GM18861 (cell line): ENCODE results near the gene DAB2IP.
"Not testable (repeated sequence)": the region's sequence is repeated elsewhere in the genome, so short reads cannot be mapped to it uniquely, and the experiment has no call there.

Experiments used
- ATAC-seq: cut with Tn5 transposase; IDR thresholded peaks from one replicate; pipeline ENCODE4 v1.9.1; 2021; ENCODE audit not compliant: unreplicated experiment

Gene DAB2IP

GRCh38 chr9:121651295-121652020 is at the start of gene DAB2IP:
DAB2IP (plus strand) TSS chr9:121651634; CDS start chr9:121651776, 142 bp downstream.
- no peak for ATAC-seq

DNA sequence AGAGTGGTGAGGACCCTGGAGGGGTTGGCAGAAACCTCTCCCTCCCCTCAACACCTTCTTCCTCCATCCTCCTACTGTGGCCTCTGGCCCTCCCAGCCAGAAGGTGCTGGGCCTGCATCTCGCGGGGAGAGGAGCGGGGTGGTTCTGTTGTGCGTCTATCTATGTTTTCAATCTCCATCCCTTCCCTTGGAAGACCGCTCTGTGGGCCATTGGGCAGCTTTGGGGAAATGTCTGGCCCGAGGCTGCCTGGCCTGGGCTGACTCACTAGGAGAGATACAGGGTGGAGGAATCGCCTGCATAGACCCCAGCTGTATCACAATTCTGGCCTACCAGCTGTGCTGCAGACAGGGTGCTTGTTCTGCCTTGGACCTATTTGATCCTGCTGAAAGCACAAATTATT is 48.4 kb upstream of the DAB2IP start:
- ATAC-seq = no peak

- no peak for ATAC-seq
Measured at GRCh38 chr9:121604242-121604641, 47.2 kb upstream of the DAB2IP start.

DNA sequence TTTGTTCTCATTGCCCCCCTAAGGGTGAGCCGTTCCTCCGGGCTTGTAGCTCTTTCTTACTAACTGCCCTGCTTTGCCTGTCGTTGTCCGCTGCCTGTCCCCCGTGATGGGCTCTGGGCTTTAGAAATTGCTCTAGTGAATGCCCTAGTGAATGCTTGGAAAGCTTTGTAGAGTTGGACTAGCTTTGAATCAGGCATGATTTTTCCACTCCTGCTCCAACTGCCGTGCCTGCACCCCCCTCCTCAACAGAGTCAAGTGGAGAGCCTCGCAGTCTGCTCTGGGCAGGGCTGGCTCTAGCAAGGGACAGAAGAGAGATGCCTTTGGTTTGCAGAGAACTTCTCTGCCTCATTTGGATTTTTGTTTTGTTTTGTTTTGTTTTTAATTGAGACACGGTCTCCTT is 46.8 kb upstream of the DAB2IP start:
- no peak for ATAC-seq

DNA sequence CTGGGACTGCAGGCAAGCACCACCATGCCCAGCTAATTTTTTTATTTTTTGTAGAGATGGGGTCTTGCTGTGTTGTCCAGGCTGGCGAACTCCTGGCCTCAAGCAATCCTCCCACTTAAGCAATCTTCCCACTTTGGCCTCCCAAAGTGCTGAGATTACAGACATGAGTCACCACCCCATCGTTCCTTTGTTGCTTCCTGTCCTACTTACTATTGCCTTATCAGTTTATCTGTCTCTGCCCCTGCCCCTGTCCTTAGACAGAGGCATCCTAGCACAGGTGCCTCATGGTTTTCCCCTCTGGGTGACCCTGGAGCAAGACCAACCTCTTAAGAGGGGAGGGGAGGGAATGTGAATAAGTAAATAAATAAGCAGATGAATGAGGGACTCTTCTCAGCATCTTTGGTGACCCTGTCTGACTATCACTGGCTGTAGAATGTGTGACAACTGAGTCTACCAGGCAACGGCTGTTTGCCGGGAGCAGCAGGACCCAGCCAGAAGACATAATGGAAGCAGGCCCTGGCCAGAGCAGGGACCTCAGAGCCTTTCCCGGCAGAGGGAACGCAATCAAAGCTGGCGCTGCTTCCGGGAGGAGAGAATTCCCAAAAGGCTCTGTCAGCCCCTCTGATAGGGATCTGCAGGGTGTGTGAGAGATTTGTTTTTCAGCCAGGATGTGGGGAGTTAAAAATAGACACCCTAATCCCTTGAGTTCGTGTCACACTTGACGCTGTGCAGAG is 43.8 kb upstream of the DAB2IP start:
- no peak for ATAC-seq

- ATAC-seq = no peak
Measured at GRCh38 chr9:121608168-121608853, 43.1 kb upstream of the DAB2IP start.

DNA sequence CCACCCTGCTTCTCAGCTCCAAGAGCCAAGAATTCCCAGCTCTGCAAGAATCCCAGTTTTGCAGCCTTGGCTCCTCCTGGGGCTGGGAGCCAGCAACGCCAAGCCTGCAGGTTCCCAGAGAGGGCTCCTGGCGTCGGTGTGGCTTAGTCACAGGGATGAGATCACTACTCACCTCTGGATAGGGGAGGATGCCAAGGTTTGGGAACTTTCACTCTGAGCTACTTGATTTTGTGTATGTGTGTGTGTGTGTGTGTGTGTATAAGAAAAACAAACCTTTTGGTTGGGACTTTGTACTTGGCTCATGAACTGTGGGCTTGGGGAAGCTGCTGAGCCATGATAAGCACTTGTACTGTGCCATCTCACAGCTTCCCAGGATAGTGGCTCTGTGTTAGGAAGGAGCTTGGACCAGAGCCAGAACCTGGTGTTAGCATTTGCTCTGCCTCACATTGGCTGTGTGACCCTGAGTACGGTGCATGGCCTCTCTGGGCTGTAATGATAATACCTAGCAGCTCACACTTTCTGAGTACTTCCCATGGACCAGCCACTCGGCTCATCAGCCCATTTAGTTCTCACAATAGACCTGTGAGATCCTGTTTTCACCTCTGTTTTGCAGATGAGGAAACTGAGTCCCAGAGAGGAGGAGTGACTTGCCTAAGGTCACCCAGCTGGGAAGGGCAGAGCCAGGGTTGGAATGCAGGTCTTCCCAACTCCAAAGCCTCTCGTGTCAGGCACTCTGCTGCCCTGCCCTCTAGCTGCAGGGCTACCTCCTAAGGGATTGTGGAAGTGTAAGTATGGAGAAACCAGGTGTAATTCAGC is 41.4 kb upstream of the DAB2IP start:
- no peak for ATAC-seq

DNA sequence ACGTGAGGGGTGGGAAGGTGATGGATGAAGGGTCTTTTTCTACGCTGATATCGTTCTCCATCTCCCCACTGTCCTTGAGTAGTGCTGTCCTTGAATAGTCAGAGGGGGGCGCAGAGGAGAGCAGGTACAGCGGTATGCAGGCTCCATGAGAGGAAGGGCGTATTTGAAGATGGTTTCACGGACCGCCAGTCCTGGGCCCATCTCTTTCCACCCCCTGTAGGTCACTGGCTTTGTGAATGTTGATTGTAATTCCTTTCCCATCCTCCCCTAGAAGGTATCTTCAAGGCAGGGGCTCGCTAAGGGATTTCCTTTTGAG is 40.8 kb upstream of the DAB2IP start:
- no peak for ATAC-seq

DNA sequence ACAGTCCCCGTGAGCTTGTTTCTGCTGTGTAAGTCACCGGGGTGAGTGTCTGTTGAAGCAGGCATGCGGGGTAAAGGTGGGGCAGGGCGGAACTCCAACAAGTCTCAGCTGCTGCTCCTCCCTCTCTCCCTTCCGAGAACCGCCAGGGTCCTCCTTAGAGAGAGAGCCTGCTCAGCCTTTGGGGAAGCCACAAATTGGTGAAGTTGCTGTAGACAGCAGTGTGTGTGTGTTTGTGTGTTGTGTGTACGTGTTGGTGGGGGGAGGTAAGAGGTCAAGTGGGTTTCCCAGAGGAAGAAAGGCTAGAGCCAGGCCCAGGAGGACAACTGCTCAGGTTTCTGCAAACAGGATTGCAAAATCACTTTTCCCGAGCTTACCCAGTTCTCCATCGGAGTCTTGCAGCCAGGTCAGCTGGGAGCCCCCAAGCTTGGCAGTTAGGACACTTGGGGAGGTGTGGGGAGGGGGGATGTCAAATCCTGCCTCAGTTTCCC is 38.9 kb upstream of the DAB2IP start:
- ATAC-seq = no peak

DNA sequence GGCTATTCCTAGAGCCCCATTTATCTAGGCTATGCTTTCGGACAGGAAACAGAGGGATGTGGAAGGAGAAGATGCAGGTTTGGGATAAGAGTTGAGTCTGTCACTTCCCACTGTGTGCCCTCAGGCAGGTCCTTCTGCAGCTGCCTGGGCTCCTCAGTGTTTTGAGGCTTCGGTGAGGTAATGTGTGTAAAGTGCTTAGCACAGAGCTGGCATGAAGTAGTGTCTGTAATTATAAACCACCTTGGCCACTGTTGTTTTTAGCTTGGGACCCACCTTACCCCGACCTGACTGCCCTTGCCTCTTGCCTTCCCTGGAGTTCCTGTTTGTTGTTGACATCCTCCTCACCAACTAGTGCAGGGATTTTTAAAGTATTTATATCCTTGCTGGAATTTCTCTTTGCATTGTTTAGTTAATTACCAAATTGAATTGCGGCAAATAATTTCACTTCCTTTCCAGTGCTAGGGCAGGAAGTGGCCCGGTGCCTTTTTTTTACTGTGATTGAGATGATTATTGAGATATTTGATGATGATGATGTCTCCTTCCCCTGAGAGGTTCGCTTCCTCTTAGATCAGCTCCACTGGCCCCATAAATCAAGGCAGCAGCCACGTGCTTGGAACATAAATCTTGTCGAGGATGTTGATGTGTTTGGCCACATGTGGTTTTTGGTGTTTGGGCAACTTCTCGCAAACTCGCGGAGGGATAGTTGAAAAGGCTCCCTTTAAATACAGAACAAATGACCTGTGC is 38.3 kb upstream of the DAB2IP start:
- ATAC-seq = no peak

GRCh38 chr9:121616123-121616755 is 35.2 kb upstream of the DAB2IP start:
- no peak for ATAC-seq

DNA sequence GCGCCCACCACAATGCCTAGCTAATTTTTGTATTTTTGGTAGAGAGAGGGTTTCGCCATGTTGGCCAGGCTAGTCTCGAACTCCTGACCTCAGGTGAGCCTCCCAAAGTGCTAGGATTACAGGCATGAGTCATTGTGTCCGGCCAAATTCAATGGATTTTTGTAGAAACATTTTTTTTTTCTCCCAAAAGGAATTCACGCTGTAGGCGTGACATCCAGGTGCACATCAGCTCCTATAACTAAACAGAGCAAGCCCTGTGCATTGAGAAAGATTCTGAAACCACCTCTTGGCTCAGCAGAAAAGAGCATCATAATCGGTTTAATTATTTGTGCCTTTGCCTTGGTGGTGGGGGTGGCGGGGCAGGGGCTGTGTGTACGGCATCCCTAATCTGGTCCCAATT is 32.9 kb upstream of the DAB2IP start:
- no peak for ATAC-seq

DNA sequence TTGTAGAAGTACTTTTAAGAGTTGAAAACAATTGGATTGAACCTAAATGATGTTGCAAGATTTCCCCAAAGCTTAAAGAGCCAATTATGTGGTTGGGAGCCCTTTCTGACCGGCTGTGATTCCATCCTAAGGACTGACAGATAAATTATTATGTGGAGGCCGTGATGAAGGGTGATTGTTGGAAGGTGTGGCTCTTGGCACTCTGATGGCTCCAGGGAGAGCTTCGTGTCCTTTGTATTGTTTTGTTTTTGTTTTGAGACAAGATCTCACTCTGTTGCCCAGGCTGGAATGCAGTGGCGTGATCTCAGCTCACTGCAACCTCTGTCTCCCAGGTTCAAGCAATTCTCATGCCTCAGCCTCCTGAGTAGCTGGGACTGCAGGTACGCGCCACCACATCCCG is 32.5 kb upstream of the DAB2IP start:
- ATAC-seq = not testable (repeated sequence)

- ATAC-seq = no peak
Measured at GRCh38 chr9:121619545-121620324, 31.7 kb upstream of the DAB2IP start.

GRCh38 chr9:121620325-121620673 is 31.1 kb upstream of the DAB2IP start:
- ATAC-seq = no peak

DNA sequence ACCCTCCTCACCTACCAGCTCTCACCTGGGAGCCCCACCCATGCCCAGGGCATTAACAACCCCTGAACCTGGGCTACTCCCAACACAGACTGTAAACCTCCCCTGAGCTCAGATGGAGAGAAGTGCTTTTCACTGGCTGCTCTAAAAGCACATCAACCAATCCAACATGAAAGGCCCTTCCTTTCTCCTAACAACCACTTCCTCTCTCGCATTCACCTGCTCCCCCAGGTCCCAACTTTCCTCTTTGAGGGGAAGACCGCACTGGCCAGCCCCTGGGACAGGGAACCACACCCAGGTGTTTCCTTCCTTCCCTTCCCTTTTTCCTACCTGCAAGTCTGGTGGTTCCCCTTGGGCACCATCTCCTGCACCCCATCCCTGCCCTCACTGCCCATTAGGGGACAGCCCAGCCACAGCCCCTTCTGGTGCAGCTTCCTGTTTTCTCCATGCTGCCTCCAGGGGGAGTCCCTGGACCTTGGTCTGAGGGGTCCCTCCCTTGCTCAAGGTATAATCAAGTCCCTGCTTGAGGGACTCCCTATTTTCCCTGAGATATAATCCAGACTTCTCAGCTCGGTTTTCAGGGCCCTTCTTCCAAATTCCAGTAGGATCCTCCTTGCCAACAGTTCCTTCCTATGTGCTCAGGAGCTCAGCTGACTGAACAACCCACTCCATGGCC is 30.5 kb upstream of the DAB2IP start:
- ATAC-seq = no peak

DNA sequence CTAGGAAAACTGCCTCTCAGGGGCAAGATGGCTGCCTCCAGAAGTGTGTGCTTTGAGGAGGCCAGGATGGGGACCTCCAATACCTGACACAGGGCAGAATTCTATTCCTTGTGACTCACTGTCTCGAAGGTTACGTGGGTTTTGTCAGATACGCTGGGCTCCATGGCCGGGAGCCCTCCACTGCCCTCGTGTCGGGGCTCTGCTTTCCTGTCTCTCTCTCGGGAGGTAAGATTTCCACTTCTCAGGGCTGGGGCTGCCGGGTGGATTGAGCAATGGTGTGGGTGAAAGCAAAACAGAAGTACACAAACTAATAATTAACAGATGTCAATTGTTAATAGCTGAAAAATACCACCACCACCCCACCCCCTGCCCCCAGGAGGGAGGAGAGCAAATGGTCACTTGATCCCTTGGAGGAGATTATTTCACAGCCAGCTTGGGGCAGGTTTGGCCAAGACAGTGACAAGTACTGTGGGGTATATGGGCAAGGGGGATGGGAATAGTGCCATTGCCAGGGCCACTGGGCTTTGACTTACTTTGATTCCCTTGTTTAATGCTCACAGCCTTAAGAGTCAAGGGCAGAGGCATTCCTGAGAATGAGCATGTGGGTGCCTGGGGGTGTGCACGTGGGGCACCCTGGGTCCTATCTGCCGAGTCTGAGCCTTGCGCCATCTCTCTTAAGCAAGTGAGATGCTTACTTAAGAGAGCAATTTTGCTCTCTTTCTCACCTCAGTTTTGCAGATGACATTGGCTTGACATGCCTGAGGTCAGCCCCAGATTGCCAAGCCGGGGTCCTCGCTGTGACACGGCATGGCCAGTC is 28.8 kb upstream of the DAB2IP start:
- ATAC-seq = no peak

GRCh38 chr9:121623430-121623829 is 28.0 kb upstream of the DAB2IP start:
- ATAC-seq = not testable (repeated sequence)
